IMR-90 (cell line): ENCODE measurements around the gene PALM2AKAP2.

Source experiments
- POLR2A ChIP-seq: IDR thresholded peaks from 2 replicates; pipeline ENCODE4 v1.6.1; 2012; ENCODE audit warnings: mild to moderate bottlenecking, low read depth, low read length
- TF ChIP-seq, protein P1 (sequence below): conservative IDR thresholded peaks from 2 replicates; pipeline ENCODE4 v1.5.1; 2012; ENCODE audit warnings: mild to moderate bottlenecking, low read depth, low read length, improper control_type of control experiment
- TF ChIP-seq, protein P2 (sequence below): fragments of 150-350 bp; IDR thresholded peaks from 2 replicates; pipeline ENCODE4 v1.6.1; 2017; ENCODE audit warnings: mild to moderate bottlenecking, antibody characterized with exemption, low read length, low read depth

- TF ChIP-seq, protein P1, sequence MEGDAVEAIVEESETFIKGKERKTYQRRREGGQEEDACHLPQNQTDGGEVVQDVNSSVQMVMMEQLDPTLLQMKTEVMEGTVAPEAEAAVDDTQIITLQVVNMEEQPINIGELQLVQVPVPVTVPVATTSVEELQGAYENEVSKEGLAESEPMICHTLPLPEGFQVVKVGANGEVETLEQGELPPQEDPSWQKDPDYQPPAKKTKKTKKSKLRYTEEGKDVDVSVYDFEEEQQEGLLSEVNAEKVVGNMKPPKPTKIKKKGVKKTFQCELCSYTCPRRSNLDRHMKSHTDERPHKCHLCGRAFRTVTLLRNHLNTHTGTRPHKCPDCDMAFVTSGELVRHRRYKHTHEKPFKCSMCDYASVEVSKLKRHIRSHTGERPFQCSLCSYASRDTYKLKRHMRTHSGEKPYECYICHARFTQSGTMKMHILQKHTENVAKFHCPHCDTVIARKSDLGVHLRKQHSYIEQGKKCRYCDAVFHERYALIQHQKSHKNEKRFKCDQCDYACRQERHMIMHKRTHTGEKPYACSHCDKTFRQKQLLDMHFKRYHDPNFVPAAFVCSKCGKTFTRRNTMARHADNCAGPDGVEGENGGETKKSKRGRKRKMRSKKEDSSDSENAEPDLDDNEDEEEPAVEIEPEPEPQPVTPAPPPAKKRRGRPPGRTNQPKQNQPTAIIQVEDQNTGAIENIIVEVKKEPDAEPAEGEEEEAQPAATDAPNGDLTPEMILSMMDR: no peak
- TF ChIP-seq, protein P2, sequence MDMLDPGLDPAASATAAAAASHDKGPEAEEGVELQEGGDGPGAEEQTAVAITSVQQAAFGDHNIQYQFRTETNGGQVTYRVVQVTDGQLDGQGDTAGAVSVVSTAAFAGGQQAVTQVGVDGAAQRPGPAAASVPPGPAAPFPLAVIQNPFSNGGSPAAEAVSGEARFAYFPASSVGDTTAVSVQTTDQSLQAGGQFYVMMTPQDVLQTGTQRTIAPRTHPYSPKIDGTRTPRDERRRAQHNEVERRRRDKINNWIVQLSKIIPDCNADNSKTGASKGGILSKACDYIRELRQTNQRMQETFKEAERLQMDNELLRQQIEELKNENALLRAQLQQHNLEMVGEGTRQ: no peak
- no peak for TF ChIP-seq POLR2A
Observed at GRCh38 chr9:109767814-109768213, 12.2 kb upstream of the PALM2AKAP2 start.
